ENCODE data around the gene P3R3URF.
A peak's percentile ranks its signal among the peaks of the same experiment; 100 is the strongest.

The P3R3URF gene

DNA sequence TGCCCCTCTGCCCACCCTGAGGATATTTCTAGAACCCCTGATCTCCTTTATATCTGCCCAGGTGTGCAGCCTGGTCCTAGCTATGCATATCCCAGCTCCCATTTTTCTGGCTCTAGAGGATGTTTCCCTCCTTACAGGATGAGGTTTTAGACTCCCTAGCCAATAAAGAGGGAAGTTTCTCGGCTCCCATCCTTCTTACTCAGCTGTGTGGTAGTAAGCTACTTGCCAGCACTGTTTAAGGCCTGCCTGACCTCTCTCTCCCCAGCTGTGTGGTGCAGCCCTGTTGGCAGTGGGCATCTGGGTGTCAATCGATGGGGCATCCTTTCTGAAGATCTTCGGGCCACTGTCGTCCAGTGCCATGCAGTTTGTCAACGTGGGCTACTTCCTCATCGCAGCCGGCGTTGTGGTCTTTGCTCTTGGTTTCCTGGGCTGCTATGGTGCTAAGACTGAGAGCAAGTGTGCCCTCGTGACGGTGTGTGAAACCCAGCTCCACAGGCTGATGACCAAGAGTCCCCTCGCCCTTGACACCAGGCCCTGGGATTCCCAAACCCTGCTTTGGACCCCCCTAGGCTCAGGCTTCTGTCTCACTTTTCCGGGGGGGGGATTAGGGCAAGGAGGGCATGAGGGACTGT is 7.8 kb upstream of the P3R3URF start:
- H3K9ac ChIP-seq (ENCODE audit: low read length in 2 of 2) = no peak overlapping the region
- H3K27me3 ChIP-seq (ENCODE audit: control insufficient read depth in 1 of 2, insufficient read depth in 2 of 2, low read length in 2 of 2) = no peaks in the 10 kb centered on the region
- H3K4me1 ChIP-seq (ENCODE audit: control insufficient read depth, insufficient read depth, low read length) = peaks cover 13% of the 10 kb centered on the region
- H3K27ac ChIP-seq (ENCODE audit: low read length) = peak overlapping the region; percentile 49
- no peaks in the 10 kb centered on the region for H3K9me3 ChIP-seq (ENCODE audit: control insufficient read depth in 2 of 2, low read length in 2 of 2)
- H3K36me3 ChIP-seq (ENCODE audit: control insufficient read depth in 2 of 2, insufficient read depth in 2 of 2, low read length in 2 of 2) = peaks cover 4 to 10% of the 10 kb centered on the region in 2 donors
- H3K4me3 ChIP-seq (ENCODE audit: low read length in 2 of 2) = no peak overlapping the region

DNA sequence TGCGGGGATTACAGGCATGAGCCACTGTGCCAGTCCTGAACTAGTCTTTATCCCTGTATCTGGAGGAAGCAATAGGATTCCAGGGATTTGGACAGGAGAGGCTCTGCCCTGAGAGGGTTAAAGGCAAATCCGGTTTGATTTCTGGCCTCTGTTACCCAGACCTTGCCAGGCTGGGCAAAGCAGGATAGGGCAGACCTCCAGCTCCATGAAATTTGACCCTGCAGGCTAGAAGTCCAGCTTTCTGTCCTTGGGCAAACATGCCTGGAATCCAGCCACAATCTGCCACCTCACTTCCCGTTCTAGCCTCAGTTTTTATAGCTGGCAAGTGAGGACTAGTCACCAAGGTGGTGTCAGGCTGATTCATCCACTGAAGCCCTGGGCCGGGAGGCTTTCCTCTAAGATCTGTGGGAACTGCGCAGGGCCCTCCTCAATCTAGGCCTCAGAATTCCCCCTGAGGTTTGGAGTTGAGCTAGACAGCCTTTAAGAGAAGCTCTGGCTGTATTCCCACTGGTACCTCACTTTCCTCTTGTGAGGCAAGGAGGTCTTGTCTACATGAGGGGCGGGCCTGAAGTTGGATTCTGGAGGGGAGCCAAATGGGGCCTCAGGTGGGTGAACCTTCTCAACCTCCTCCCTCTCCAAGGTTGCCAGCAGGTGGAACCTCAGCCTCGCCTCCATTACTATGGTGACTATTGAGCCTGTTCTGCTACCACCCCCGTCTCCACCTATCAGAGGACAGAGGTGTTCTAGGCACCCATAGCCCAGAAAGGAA is 7.0 kb upstream of the P3R3URF start:
- no peak overlapping the region for H3K4me3 ChIP-seq (ENCODE audit: low read length in 2 of 2)
- peaks cover 11% of the 10 kb centered on the region for H3K4me1 ChIP-seq (ENCODE audit: control insufficient read depth, insufficient read depth, low read length)
- no peaks in the 10 kb centered on the region for H3K9me3 ChIP-seq (ENCODE audit: control insufficient read depth in 2 of 2, low read length in 2 of 2)

DNA sequence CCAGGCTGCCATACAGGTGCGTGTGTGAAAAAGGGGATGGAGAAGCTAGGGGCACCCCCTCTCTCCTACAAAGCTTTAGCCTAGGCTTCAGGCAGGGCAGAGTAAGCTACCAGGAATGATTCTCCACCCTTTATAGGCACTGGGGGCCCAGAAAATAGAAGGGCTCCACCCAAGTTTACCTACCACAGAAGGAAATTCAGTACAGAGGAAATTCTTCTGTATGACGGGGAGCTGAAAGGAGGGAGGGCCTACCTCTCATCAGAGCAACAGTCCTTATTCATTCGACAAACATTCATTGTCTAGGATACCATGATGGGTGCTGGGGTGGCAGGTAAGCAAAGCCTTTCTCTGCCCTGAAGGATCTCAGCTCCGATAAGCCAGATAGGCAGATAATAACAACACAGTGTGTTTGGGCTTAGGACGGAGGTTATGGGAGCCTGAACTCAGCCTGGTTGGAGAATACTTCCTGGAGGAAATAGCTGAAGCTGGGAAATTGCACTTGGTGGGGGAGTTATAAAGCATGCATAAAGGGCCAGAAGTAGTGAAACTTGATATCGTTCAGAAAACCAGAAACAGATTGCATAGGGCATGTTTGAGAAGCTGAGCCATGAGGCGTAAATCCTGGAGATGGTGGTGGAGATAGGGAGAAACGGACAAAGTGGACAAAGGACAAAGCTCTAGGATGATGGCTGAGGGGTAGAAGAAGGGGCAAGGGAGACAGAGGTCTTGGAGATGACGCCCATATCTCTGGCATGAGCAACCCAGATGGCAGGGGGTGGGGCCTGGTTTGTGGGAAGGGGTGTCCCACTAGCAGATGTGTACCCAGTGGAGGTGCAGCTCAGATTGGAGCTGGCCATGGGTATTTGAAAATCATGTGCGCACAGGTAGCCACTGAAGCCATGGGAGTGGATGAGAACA is 5.3 kb upstream of the P3R3URF start:
- Histone ChIP-seq H3K36me3 (ENCODE audit: control insufficient read depth in 2 of 2, insufficient read depth in 2 of 2, low read length in 2 of 2) (no peaks in the 10 kb centered on the region), H3K9ac (ENCODE audit: low read length in 2 of 2) (no peak overlapping the region), H3K4me1 (ENCODE audit: control insufficient read depth, insufficient read depth, low read length) (peaks cover 11% of the 10 kb centered on the region), H3K9me3 (ENCODE audit: control insufficient read depth in 2 of 2, low read length in 2 of 2) (no peaks in the 10 kb centered on the region), H3K4me3 (ENCODE audit: low read length in 2 of 2) (peak overlapping the region in 1 of 2 donors; percentile 15), H3K27ac (ENCODE audit: low read length) (no peak overlapping the region), H3K27me3 (ENCODE audit: control insufficient read depth in 1 of 2, insufficient read depth in 2 of 2, low read length in 2 of 2) (no peaks in the 10 kb centered on the region)

More for the DNA sequence above, 7.0 kb upstream of the P3R3URF start:
- Histone ChIP-seq H3K27me3 (ENCODE audit: control insufficient read depth in 1 of 2, insufficient read depth in 2 of 2, low read length in 2 of 2) (no peaks in the 10 kb centered on the region), H3K27ac (ENCODE audit: low read length) (peak overlapping the region; percentile 49), H3K9ac (ENCODE audit: low read length in 2 of 2) (peak overlapping the region; percentile 16 to 58), H3K36me3 (ENCODE audit: control insufficient read depth in 2 of 2, insufficient read depth in 2 of 2, low read length in 2 of 2) (peaks cover 4% of the 10 kb centered on the region in 2 donors)

DNA sequence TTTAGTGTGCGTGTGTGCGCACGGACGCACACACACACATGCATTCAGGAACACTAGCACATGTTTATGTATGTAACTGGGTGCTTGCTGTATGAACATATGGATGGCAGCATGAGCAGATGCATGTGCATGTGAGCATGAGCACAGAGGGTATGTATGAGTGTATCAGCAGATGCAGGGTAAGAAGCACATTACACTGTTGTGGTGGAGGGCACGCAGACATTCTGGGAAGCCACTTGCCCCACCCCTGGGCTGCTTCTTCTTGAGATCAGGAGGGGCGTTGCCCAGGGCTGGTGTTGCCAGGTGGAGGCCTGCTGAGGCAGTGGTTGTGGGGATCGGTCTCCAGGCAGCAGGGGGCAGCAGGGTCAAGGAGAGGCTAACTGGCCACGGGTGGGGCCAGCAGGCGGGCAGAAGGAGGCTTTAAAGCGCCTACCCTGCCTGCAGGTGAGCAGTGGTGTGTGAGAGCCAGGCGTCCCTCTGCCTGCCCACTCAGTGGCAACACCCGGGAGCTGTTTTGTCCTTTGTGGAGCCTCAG is 3.9 kb upstream of the P3R3URF start:
- H3K4me1 ChIP-seq (ENCODE audit: control insufficient read depth, insufficient read depth, low read length) = peaks cover 11% of the 10 kb centered on the region
- no peak overlapping the region for H3K4me3 ChIP-seq (ENCODE audit: low read length in 2 of 2)
- H3K9ac ChIP-seq (ENCODE audit: low read length in 2 of 2) = no peak overlapping the region
- no peaks in the 10 kb centered on the region for H3K27me3 ChIP-seq (ENCODE audit: control insufficient read depth in 1 of 2, insufficient read depth in 2 of 2, low read length in 2 of 2)
- H3K27ac ChIP-seq (ENCODE audit: low read length) = no peak overlapping the region
- H3K36me3 ChIP-seq (ENCODE audit: control insufficient read depth in 2 of 2, insufficient read depth in 2 of 2, low read length in 2 of 2) = no peaks in the 10 kb centered on the region
- H3K9me3 ChIP-seq (ENCODE audit: control insufficient read depth in 2 of 2, low read length in 2 of 2) = no peaks in the 10 kb centered on the region

DNA sequence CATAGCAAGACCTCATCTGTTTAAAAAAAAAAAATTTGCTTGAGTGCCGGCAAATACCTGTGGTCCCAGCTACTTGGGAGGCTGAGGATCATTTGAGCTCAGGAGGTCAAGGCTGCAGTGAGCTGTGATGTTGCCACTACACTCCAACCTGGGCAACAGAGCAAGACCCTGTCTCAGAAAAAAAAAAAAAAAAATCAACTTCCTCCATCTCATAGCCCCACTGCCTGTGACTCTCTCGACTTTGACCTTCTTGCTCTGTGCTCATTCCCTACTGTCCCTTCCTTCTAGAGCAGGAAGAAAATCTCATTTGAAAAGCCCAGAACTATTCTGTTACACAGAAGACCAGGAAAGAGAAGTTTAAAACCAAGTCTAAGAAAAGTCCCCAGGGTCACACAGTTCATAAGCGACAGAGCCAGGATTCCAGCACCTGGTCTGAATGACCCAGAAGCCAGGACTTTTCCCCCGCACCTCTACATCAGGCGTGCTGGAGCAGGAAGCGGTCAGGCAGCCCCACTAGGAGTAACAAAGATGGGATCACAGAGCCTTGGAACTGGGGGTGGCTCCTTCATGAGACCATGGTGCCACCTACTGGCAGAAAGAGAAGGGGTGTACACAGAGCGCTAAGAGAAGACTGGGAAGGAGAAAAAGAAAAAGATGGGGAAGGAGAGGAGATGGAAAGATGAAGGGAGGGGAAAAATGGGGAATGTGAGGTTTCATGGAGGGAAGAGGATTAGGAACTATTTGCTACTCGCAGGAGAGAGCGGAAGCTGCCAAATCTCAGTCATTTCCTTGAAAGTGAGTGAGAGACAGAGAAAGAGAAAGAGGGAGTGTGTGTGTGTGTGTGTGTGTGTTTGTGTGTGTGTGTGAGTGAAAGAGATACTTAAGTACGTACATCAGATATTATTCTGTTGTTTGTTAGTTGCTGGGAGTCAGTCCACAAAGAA is 3.1 kb upstream of the P3R3URF start:
- no peak overlapping the region for H3K9ac ChIP-seq (ENCODE audit: low read length in 2 of 2)
- no peaks in the 10 kb centered on the region for H3K36me3 ChIP-seq (ENCODE audit: control insufficient read depth in 2 of 2, insufficient read depth in 2 of 2, low read length in 2 of 2)
- H3K27me3 ChIP-seq (ENCODE audit: control insufficient read depth in 1 of 2, insufficient read depth in 2 of 2, low read length in 2 of 2) = no peaks in the 10 kb centered on the region
- H3K4me3 ChIP-seq (ENCODE audit: low read length in 2 of 2) = peak overlapping the region in 1 of 2 donors; percentile 52
- peaks cover 18% of the 10 kb centered on the region for H3K4me1 ChIP-seq (ENCODE audit: control insufficient read depth, insufficient read depth, low read length)
- no peaks in the 10 kb centered on the region for H3K9me3 ChIP-seq (ENCODE audit: control insufficient read depth in 2 of 2, low read length in 2 of 2)
- no peak overlapping the region for H3K27ac ChIP-seq (ENCODE audit: low read length)

DNA sequence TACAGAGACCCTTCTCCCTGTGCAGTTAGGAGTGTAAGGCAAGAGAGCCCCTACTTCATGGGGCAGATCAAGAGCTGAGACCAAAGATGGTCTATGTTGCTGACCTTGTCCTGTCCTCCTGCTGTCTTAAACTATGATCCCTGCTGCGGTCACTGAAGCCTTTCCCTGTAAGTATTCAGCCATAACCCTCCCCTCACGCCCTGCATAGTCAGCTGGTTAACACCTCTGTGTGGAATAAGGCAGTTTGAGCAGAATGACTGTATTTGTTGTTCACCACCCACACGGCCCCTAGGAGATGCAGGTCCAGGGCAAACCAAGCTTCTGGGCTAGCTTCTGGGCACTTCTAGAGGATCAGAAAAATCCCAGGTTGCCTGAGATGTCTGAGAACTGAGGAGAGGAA is 1.0 kb downstream of the P3R3URF start:
- no peaks in the 10 kb centered on the region for H3K36me3 ChIP-seq (ENCODE audit: control insufficient read depth in 2 of 2, insufficient read depth in 2 of 2, low read length in 2 of 2)
- peaks cover 25% of the 10 kb centered on the region for H3K4me1 ChIP-seq (ENCODE audit: control insufficient read depth, insufficient read depth, low read length)
- H3K9ac ChIP-seq (ENCODE audit: low read length in 2 of 2) = peak overlapping the region in 1 of 2 donors; percentile 5
- no peaks in the 10 kb centered on the region for H3K27me3 ChIP-seq (ENCODE audit: control insufficient read depth in 1 of 2, insufficient read depth in 2 of 2, low read length in 2 of 2)
- no peaks in the 10 kb centered on the region for H3K9me3 ChIP-seq (ENCODE audit: control insufficient read depth in 2 of 2, low read length in 2 of 2)
- peak overlapping the region in 1 of 2 donors; percentile 44 for H3K4me3 ChIP-seq (ENCODE audit: low read length in 2 of 2)
- peak overlapping the region; percentile 53 for H3K27ac ChIP-seq (ENCODE audit: low read length)

DNA sequence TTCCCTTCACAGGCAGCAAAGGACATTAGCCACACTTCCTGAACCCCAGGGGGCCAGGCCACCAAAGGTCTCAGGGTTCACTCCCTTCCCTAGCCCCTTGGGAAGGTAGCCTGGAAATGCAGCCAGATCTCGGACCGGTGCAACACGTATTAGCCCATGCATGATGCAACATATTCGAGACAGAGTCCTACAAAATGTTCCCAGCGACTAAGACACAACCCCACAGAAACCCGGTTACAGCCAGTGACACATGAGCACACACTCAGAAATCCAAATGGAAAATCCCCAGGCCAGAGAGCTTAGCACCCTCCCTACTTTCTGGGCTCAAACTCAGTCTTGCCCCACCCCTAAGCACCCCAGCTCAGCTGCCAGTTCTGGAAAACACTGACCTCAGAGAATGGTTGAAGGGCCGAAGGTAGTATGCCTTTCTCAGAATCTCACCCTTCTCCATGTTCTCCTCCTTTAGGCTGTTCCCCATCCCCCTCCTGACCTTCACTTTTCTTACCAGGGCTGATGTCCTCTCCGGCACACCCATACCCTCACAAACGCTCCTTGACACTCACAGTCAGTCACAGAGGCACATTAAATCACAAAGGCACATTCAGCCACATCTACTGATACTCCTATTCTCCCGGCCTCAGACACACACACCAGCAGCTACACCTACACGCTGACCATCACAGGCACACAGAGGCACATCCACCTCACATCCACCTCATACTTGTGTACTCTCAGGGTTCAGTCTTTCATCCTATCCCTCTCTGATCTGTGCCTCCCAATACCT is 1.6 kb downstream of the P3R3URF start, which contains the start of gene TSPAN1:
Gene TSPAN1, plus strand, starts transcription at position 640 of the 784 bp plus-strand sequence. CDS start 6,021 bp downstream, outside the sequence.
- Histone ChIP-seq H3K27ac (ENCODE audit: low read length) (peak within 1 kb of the TSS; percentile 53), H3K9ac (ENCODE audit: low read length in 2 of 2) (peak within 1 kb of the TSS in 1 of 2 donors; percentile 51), H3K4me3 (ENCODE audit: low read length in 2 of 2) (peak within 1 kb of the TSS; percentile 15 to 44), H3K27me3 (ENCODE audit: control insufficient read depth in 1 of 2, insufficient read depth in 2 of 2, low read length in 2 of 2) (no peaks in the 10 kb centered on the region), H3K9me3 (ENCODE audit: control insufficient read depth in 2 of 2, low read length in 2 of 2) (no peaks in the 10 kb centered on the region), H3K4me1 (ENCODE audit: control insufficient read depth, insufficient read depth, low read length) (peaks cover 25% of the 10 kb centered on the region), H3K36me3 (ENCODE audit: control insufficient read depth in 2 of 2, insufficient read depth in 2 of 2, low read length in 2 of 2) (no peaks in the 10 kb centered on the region)

DNA sequence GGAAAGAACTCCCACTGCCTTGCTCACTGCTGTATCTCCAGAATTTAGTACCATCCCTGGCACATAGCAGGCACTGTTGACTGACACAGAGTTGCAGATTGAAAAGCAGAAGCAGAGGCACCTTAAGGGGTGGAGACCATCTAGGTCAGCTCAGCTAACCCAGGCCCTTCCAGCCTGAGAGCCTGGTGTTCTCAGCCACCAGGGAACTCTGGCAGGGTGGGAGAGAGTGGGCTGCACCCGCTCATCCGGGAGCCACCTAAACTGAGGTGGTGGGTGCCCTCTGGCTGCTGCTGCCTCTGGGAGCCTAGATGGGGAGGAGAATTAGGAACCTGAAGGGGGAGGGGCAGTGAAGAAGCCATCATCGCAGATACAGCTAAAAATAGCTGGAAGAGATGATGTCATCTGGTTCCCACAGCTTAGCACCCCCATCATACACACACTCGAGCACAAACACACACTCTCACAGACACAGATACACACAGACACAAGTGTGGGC is 2.9 kb downstream of the P3R3URF start:
- Histone ChIP-seq H3K9me3 (ENCODE audit: control insufficient read depth in 2 of 2, low read length in 2 of 2) (no peaks in the 10 kb centered on the region), H3K9ac (ENCODE audit: low read length in 2 of 2) (peak overlapping the region in 1 of 2 donors; percentile 36), H3K27ac (ENCODE audit: low read length) (peak overlapping the region; percentile 53)

DNA sequence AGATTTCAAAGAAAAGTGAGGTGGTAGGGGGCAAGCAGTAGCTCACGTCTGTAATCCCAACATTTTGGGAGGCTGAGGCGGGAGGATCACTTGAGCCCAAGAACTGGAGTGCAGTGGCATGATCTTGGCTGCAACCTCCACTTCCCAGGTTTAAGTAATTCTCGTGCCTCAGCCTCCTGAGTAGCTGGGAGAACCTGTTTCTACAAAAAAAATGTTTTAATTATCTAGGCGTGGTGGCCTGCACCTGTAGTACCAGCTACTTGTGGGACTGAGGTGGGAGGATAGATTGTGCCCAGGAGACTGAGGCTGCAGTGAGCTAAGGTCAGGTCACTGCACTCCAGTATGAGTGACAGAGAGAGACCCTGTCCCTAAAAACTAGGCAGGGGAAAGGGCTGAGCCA is 4.0 kb downstream of the P3R3URF start:
- H3K9me3 ChIP-seq (ENCODE audit: control insufficient read depth in 2 of 2, low read length in 2 of 2) = no peaks in the 10 kb centered on the region
- H3K9ac ChIP-seq (ENCODE audit: low read length in 2 of 2) = no peak overlapping the region
- H3K4me1 ChIP-seq (ENCODE audit: control insufficient read depth, insufficient read depth, low read length) = peaks cover 29% of the 10 kb centered on the region
- peaks cover 4 to 11% of the 10 kb centered on the region in 2 donors for H3K27me3 ChIP-seq (ENCODE audit: control insufficient read depth in 1 of 2, insufficient read depth in 2 of 2, low read length in 2 of 2)
- no peak overlapping the region for H3K27ac ChIP-seq (ENCODE audit: low read length)
- no peak overlapping the region for H3K4me3 ChIP-seq (ENCODE audit: low read length in 2 of 2)
- H3K36me3 ChIP-seq (ENCODE audit: control insufficient read depth in 2 of 2, insufficient read depth in 2 of 2, low read length in 2 of 2) = no peaks in the 10 kb centered on the region

More for the DNA sequence above, 2.9 kb downstream of the P3R3URF start:
- Histone ChIP-seq H3K4me3 (ENCODE audit: low read length in 2 of 2) (peak overlapping the region in 1 of 2 donors; percentile 15), H3K27me3 (ENCODE audit: control insufficient read depth in 1 of 2, insufficient read depth in 2 of 2, low read length in 2 of 2) (peaks cover 1 to 6% of the 10 kb centered on the region in 2 donors), H3K4me1 (ENCODE audit: control insufficient read depth, insufficient read depth, low read length) (peaks cover 25% of the 10 kb centered on the region), H3K36me3 (ENCODE audit: control insufficient read depth in 2 of 2, insufficient read depth in 2 of 2, low read length in 2 of 2) (no peaks in the 10 kb centered on the region)
